ENCODE results near the gene SEMA3E.

DNA sequence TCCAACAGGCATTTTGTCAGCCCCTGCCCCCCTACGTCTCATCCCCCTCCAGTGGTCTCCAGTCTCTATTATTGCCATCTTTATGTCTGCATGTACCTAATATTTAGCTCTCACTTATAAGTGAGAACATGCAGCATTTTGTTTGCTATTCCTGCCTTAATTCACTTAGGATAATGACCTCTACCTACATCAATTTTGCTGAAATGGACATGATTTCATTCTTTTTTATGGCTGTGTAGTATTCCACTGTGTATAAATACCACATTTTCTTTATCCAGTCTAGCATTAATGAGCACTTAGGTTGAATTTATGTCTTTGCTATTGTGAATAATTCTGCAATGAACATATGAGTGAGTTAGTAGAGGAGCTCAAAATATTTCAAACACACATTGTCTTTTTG is 229.9 kb downstream of the SEMA3E start:
- TF ChIP-seq GATA2 (IDR thresholded peaks at IDR 0.05; ENCODE audit: low read depth, low read length) (no peak), GATA3 (IDR thresholded peaks at IDR 0.05; ENCODE audit: low read depth, low read length) (no peak)
